Measurements from ENCODE around the gene FTO.

GRCh38 chr16:53926209-53926608 lies 222.3 kb downstream of the FTO start:
- TF ChIP-seq CTCF (IDR thresholded peaks at IDR 0.05) (no peak), POLR2A (IDR thresholded peaks at IDR 0.05) (no peak), EP300 (IDR thresholded peaks at IDR 0.05) (no peak)

Data from tibial nerve (tissue), 4 donors.